GM23248 (cell line): Measurements from ENCODE around the gene CRYBG2.

ENCODE experiments used
- EZH2 ChIP-seq: fragments of 200-600 bp; sonication (generic); IDR thresholded peaks from 2 replicates; pipeline ENCODE4 v1.6.1; 2018; ENCODE audit warnings: antibody characterized with exemption, mild to moderate bottlenecking; ENCODE audit not compliant: insufficient read depth, poor library complexity, severe bottlenecking
- EZH2phosphoT487 ChIP-seq: fragments of 200-600 bp; sonication (generic); IDR thresholded peaks from 2 replicates; pipeline ENCODE4 v1.6.1; 2018; ENCODE audit warnings: antibody characterized with exemption, moderate library complexity, mild to moderate bottlenecking, low read depth; ENCODE audit not compliant: insufficient read depth

DNA sequence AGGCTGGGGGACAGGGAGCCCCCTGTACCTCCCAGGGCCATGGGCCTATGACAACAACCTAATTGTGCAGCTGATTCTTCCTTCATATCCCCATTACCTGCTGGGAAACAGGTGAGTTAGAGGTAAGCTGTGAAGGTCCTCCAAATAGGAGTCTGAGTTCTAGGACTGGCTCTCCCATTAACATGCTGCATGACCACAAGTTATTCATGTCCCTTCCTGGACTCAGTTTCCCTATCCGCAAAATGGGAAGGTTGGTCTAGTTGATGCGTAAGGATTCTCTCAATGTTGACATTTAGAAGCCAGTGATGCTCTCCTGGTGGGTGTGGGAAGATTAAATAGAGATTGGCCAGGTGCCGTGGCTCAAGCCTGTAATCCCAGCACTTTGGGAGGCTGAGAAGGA, 14.6 kb upstream of the CRYBG2 start:
- TF ChIP-seq EZH2phosphoT487 (no peak), EZH2 (no peak)
